NCI-H1105 treated with DMSO at 0.1 percent for 48 hours (cell line): ENCODE data around the gene MRPS15.
A peak's percentile ranks its signal among the peaks of the same experiment; 100 is the strongest.

Experiments
- DNase-seq: peaks from one replicate; lab custom pipeline; 2025; lab: John Stamatoyannopoulos, UW

The MRPS15 gene

DNA sequence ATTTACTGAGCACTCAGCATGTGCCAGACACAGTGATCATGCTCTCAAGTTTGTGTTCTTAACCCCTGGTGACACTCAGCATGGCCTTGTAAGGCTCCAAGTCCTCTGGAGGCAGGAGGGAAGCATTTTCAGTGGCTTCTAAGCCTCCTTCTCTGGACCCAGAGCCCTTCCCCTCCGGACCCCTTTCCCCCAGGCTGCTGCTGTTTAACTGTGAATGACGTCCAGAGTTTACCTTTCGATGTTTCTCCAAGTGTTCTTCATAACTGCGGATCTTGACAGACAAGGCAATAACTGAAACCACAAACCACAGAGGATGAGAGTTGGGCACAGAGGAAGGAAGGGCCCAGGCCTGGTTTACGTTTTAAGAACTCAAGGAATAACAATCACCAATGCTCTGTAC, 6.5 kb downstream of the MRPS15 start:
- DNase-seq: no peak

DNA sequence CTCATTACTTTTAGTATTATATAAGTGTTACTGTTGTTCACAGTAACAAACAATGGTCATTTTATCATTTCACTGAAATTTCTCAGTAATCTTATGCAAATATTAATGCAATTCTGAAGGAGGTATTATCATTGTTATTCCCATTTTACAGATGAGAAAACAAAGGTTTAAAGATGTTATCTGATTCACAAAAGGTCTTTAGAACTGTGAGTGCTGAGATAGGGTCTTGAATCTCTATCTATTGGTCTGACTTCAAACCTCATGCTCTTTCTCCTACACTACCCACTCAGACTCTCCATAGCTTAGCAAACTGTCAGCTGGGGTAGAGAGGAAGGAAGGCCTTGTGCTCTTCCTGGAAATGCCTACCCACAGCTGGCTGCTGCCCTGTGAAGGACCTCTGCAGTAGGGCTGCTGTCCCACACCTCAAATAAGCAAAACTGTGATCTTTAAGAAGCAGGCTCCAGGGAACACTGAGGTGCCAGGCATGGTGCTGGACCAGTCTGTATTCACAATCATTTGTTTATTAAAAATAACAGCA, 7.7 kb downstream of the MRPS15 start:
- no peak for DNase-seq

DNA sequence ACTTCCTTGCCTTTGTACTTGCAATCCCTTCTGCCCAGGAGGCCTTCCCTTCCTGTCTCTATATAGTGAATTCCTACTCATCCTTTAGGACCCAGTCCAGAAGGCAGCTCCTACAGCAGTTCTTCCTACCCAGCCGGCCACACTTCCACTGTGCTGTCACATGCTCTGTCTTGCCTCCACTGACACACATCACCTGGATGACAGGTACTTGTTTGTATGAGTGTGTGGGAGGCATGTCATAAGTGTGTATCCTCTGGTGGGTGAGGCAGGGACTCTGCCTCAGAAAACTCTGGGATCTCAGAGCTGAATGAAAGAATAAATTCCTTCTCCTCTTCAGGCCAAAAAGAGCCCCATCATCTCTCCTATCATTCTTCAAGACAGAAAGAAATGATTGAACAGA, 8.8 kb downstream of the MRPS15 start:
- no peak for DNase-seq

DNA sequence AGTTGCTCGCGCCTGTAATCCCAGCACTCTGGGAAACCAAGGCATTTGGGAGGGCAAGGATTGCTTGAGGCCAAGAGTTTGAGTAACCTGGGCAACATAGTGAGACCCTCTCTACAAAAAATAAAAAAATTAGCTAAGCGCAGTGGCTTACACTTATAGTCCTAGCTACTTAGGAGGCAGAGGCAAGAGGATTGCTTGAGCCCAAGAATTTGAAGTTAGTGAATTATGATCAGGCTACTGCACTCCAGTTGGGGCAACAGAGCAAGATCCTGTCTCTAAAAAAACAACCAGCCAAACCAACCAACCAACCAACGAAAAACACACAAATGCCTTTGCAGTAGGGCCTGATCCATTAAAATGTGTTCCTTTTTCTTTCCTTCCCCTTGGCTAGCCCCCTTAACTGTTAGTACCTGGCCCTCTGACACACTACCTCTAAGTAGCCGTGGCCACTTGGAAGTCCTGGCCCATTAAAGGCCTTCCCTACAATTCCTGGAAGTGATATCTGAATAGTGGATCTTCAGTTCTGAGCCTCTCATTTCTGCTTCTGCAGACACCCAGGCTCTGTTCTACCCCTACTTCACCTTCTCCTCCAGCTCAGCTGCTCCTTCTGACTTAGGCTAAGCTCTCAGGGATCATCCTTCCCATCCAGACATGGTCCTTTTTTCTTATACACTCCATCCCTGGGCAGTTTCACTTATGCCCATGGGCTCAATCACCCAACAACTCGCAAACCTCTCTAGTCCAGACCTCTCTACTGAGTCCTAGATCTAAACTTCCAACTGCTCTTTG, 10.4 kb downstream of the MRPS15 start:
- DNase-seq: no peak

DNA sequence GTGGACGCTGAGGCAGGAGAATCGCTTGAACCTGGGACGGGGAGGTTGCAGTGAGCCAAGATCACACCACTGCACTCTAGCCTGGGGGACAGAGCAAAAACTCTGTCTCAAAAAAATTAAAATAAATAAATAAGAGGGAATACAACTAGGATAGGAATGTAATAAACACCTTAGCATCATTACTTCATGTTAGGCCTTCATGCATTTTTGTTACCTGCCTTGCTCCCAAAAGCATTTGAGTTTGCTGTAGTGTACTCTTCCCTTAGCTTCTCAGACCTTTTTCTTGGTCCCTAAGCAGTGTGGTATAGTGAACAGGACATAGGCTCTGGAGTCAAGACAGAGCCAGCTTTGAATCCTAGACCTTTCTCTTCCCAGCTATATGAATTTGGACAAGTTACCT, 11.1 kb downstream of the MRPS15 start:
- no peak for DNase-seq

DNA sequence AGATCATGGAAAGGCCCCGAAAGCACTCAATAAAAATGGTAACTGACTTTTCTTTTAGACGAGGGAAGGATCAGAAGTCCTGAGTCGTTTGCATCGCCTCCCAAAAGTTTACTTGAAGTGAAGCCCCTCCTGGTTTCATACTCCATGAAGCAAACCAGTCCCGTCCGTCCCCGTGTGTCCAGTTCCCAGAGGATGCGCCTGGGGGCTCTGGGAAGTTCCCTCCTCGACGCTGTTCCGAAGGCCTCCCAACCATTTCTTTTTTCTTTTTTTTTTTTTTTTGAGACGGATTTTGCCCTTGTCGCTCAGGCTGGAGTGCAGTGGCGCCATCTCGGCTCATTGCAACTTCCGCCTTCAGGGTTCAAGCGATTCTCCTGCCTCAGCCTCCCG, 13.3 kb downstream of the MRPS15 start:
- no peak for DNase-seq

DNA sequence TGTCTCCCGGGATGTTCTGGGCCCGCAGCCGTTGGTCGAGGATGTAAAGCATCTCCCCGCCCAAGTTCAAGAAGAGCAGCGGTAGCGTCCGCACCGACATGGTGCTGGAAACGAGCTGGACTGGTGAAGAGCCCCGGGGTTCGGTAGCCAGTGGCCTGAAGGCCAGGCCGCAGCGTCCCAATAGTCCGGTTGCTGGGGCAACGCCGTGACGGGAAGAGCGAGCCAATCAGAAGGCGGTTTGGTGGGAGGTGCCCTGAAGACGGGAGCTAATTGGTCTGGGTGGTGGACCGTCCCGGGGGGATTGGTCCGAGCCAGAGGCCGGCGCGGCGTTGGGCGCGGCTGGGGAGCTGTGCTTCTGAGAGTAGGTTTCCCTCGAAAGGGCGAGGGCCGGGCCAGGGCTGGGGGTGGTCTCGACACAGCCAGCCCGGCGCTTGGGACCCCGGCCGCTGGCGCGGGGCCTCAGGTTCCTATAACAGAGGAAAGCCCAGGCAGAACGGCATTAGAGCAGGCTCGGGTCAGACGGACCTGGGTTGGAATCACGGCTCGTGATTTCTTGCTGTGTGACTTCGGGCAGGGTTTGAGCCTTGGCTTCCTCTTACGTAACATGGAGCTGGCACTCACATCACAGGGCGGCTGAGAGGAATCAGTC, 13.8 kb downstream of the MRPS15 start, which contains the start of gene OSCP1:
OSCP1 (minus strand) TSS at position 182 of the 649 bp plus-strand sequence; CDS start at position 100, 82 bp downstream.
- peak; percentile 96 for DNase-seq

DNA sequence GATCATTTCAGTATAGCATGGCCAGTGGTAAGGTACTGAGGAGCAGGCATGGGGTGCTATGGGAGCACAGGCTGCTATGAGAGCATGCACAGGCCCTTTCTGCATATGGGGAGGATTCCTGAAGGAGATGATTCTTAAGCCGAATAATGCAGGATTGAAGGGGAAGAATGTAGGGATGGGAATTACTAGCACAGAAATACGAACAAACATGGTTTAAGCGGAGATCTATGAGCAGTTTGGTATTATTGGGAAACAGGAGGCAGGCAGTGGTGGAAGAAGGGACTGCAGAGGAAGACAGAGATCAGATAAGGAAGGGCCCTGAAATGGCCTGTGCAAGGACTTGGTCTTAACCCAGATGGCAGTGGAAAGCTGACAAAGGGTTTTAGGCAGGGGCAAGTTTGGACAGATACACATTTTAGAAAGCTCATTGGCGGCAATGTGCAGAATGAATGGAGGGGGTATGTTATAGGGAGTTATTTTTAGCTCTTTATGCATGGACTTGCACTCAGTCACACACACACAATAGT, 15.6 kb downstream of the MRPS15 start:
- DNase-seq: peak; percentile 97

DNA sequence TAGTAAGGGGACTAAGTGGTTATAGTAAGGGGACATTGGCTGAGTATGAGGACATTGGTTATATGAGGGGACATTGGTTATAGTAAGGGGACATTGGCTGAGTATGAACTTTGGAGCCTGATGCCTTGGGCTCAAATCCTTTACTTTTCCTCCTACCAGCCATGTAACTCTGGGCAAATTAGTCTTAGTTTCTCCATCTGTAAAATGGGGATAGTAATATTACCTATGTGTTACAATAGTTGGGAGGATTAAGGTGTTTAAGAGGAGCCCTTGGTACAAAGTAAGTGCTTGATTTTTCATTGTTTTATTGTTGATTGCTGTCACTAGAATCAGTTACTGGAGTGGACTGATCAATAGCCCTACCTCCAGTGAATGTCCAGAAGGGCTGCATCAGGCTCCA, 16.7 kb downstream of the MRPS15 start:
- DNase-seq: no peak

DNA sequence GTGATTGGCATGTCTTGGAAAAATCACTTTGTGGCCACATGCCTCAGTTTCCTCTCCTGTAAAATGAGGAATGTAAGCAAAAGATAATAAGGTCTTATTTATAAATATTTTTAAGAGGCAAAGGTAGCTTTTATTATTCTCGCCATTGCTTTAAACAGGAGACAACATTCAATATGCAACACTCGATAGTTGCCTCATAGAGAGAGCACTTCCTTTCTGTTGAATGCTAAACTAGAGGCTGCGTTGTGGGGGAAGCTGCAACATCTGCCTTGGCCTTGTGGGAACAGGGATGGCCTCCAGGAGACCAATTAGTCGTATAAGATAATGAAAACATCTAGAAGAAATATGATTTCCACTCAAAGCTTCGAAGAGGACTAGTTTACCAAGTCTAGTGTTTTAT, 17.4 kb downstream of the MRPS15 start:
- no peak for DNase-seq

DNA sequence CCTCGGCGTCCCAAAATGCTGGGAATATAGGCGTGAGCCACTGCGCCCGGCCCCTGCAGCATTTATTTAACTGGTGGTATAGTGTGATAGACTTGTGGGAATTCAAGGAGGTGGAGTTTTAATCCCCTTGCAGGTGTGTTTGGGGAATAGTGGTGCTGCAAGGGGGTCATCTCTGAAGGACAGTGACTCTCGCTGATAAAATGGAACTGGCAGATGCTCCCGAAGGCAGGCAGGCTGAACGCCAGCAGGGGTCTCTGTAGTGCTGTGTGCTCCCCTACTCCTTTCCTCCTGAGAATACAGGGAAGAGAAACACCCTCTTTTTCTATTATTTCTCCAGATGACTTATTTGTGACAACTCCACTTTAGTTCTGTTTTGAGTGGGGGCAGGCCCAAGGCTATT, 17.9 kb downstream of the MRPS15 start:
- no peak for DNase-seq

DNA sequence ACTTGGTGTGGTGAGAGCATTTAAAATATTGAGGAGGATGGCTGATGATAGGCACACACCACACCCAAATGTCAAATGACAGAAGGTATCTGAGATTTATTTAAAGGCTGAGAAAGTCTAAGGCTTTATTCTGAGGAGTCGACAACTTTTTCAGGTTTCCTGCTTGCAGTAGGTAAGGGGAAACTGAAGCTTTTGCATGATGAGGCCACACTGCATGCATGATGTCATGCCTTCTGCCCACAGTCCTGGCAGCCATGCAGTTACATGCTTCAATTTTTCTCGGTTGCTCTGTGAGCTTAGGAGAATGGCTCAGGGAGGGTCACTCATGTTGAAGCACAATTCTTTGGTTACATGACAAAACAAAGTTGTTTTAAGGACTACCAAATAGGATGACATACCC, 20.9 kb downstream of the MRPS15 start:
- no peak for DNase-seq

DNA sequence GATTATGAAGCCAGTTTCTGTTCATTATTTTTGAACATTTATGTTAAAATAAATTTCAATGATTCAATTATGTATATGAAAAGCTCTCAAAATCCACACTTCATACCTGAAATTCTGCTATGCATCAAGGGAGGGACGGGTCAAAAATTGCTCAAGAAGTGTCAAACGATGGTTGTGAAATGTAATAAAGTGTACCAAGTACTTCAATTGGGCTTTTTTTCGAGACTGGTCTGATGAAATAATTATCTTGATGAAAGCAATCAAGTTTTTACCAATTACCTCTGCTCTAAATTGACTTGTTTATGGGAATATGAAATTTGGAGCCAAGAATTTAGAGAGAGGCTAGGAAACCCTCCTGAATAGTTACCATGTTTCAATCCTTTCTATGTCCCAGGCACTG, 21.8 kb downstream of the MRPS15 start:
- DNase-seq: no peak

DNA sequence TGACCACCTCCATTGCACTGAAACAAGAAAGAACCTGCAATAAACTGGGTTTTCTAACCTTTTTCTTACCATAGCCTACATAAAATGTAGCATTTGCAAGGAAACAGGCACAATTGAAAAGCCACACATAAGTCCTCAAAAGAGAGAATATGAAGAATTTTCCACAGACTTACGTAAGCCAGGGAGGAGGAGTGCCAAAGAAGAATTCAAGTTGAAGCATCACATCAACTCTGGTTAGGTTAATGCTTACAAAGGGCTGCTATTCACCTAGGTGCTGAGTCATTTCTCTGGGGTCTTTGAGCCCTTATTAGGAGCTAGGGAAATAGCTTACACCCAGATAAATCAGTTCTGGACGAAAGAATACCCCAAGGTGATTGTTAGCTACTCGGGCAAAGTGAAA, 23.5 kb downstream of the MRPS15 start:
- DNase-seq: no peak

DNA sequence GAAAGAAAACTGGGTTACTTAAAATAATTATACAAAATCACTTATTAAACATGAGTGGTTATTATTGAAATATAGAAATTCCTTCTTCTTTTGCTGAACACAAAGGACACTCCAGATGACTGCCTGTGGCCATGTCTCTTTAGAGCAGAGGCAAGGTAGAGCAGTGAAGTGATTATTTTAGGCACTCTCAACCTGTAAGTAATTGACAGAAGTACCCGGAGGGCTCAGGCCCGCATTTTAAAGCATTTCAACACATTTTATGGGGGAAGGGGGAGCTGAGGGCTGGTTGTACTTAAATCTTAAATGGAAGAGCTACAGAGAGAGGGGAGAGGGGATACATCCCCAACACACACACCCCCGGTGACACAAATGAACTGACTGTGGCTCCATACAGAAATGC, 24.1 kb downstream of the MRPS15 start:
- DNase-seq: no peak

DNA sequence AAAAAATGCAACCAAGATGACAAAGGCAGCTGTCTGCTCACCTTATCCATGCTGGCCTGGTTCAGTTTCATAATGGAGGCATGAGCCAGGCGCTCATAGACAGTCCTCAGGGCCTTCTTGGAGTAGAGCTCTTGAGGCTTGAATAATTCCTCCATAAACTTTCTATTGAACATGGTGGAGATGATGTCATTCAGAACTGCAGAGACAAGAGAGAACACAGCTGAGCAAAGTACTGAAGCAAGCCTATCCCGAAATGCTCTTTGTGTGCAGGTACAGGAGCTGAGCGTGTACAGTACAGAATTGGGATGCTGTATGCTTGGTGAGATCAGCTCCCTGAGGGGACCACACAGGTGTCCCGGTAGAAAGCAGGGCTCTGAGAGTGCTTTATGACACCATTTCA, 25.5 kb downstream of the MRPS15 start:
- no peak for DNase-seq

DNA sequence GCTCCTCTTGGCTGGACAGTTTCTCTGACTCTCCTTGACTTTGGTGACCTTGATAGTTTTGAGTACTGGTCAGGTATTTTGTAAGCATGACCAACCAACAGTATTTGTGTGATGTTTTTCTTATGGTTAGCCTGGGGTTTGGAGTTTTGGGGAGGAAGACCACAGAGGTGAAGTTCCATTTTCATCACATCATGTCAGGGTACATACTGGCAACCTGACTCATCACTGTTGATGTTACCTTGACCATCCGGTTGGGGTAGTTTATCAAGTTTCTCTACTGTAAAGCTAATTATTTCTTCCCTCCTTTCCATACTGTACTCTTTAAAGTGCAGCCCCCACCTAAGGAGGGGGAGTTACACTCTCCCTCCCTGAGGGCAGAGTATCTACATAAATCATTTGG, 27.4 kb downstream of the MRPS15 start:
- no peak for DNase-seq

DNA sequence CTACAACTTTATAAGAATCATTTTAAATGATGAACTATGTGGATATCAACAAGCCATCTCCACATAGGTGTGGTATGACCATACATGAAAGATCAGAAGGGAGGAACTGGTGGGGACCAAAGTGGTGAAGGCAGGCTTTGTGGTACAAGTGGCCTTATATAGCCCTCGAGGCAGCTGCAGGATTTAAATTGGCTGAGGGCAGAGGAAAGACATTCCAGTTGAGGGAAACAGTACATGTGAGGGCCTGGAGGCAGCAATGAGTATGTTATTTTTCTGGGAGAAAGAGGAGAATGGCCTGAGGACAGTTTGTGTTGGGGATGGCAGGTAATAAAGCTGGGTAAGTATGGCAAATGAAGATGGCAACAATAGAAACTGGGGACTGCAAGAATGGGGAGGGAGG, 31.1 kb downstream of the MRPS15 start:
- no peak for DNase-seq

DNA sequence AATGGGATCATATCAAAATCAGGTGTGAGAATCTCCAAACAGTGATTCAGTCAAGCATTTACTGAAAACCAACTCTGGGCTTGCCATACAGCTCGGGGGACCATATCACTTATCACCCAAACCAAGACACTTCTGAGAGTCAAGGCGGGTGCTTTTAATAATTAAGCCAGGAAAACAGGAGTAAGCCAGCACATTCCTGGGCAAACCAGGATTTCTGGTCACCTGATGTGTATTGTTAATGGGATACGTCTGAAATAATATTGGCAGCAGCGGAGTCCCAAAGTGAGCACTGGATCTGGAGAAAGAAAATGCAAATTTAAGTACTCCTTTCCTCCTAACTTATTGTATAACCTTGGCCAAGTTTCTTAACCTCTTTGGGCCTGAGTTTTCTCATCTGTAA, 31.6 kb downstream of the MRPS15 start:
- DNase-seq: no peak

DNA sequence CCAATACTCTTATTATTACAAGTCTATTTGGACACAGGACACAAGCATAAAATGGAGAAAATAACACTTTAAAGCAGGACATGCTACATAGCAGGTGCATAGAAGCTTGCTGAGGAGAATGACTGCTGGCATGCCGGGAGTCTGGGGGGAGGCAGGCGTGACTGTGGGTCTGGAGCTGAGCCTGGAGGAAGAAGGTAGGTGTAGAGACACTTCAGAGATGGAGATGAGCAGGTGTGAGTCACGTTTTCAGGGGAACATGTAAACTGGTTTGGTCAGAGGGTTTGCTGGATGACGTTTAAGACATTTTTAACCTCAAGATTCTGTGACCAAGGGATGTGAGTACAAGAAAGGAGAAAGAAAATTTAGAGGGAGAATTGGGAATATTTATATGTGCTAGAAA, 38.4 kb downstream of the MRPS15 start:
- DNase-seq: no peak

DNA sequence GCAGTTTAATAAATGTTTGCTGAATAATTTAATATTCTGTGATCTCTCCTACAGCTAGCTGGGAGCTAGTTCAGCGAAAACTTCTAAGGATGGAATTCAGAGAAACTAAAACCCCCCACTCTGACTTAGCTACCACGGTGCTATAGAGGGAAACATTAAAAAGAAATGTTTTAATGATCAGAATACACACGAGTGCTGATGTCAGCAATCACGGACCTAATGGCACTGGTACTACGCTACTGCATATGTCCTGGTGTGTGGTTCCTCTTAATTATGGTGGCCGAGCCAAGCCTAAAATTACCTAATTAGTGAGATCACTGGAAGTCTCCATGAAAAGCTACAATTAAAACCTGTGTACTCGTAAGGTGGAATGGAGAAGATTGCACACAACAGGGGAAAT, 42.5 kb downstream of the MRPS15 start:
- DNase-seq: no peak

DNA sequence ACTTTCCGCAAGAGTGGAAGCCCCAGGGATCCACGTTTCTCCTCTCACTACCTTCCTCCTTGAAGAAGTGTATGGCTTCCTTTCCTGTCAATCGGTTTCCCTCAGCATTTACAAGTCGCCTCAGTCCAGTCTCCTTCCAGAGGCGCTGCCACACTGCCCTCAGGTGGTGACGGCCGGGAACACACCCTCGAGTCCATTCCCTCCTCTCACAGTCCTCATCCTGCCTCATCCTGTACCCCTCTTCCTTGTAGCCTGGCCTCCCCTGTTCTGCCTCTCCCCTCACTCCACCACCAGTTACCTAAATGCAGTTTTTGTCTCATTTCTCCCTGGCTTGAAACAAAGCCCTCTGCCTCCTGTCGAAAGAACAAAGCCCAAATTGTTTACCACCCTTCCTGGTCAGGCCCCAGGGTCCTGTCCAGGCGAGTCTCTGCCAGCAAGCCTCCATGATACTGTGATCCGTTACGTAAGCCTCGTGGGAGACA, 43.3 kb downstream of the MRPS15 start:
- peak; percentile 56 for DNase-seq

DNA sequence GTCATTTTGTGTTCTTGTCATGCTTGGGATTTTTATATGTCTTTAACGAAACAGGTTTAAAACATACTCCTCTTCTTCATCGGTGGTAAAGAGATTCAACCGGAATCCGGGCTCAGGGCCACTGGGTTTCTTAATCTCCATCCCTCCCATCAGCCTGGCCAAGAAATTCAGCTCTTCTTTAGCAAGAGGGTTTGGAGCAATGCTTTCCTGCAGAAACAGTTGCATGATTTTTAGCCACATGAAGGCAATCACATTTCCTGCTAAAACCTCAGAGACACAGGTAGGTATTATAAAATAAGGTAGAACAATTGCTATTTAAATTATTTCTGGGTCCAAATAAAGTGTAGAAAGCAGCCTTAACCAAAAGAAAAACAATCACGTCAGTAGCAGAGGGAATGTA, 43.8 kb downstream of the MRPS15 start:
- DNase-seq: no peak
